Measurements from ENCODE around the gene PDE6A.

PDE6A gene

GRCh38 chr5:149836451-149837139, 108.0 kb downstream of the PDE6A start:
- no peak for DNase-seq (ENCODE audit: low read depth)

- DNase-seq (ENCODE audit: low read depth): peak; percentile 76
Observed at GRCh38 chr5:149834246-149834855, 110.2 kb downstream of the PDE6A start.

- DNase-seq (ENCODE audit: low read depth): no peak
Observed at GRCh38 chr5:149833116-149833827, 111.3 kb downstream of the PDE6A start.

- no peak for DNase-seq (ENCODE audit: low read depth)
Observed at GRCh38 chr5:149832636-149833035, 112.0 kb downstream of the PDE6A start.

- DNase-seq (ENCODE audit: low read depth): no peak
Observed at GRCh38 chr5:149831492-149831891, 113.1 kb downstream of the PDE6A start.

GRCh38 chr5:149830579-149830978, 114.0 kb downstream of the PDE6A start:
- no peak for DNase-seq (ENCODE audit: low read depth)

GRCh38 chr5:149829954-149830353, 114.6 kb downstream of the PDE6A start:
- no peak for DNase-seq (ENCODE audit: low read depth)

GRCh38 chr5:149828161-149829011, 116.2 kb downstream of the PDE6A start:
- peak; percentile 85 for DNase-seq (ENCODE audit: low read depth)

GRCh38 chr5:149827546-149827945, 117.0 kb downstream of the PDE6A start:
- no peak for DNase-seq (ENCODE audit: low read depth)

GRCh38 chr5:149827086-149827485, 117.5 kb downstream of the PDE6A start:
- no peak for DNase-seq (ENCODE audit: low read depth)

GRCh38 chr5:149826574-149826973, 118.0 kb downstream of the PDE6A start:
- no peak for DNase-seq (ENCODE audit: low read depth)

- DNase-seq (ENCODE audit: low read depth): no peak
Observed at GRCh38 chr5:149824846-149825245, 119.7 kb downstream of the PDE6A start.

- DNase-seq (ENCODE audit: low read depth): no peak
Observed at GRCh38 chr5:149824120-149824519, 120.5 kb downstream of the PDE6A start.

- DNase-seq (ENCODE audit: low read depth): no peak
Observed at GRCh38 chr5:149823375-149823774, 121.2 kb downstream of the PDE6A start.

GRCh38 chr5:149822301-149822700, 122.3 kb downstream of the PDE6A start:
- DNase-seq (ENCODE audit: low read depth): no peak

- no peak for DNase-seq (ENCODE audit: low read depth)
Observed at GRCh38 chr5:149820536-149821510, 123.8 kb downstream of the PDE6A start.

- no peak for DNase-seq (ENCODE audit: low read depth)
Observed at GRCh38 chr5:149820012-149820411, 124.6 kb downstream of the PDE6A start.

- no peak for DNase-seq (ENCODE audit: low read depth)
Observed at GRCh38 chr5:149818116-149818515, 126.5 kb downstream of the PDE6A start.

- no peak for DNase-seq (ENCODE audit: low read depth)
Observed at GRCh38 chr5:149817539-149818060, 127.0 kb downstream of the PDE6A start.

GRCh38 chr5:149816661-149817060, 127.9 kb downstream of the PDE6A start:
- no peak for DNase-seq (ENCODE audit: low read depth)

GRCh38 chr5:149811453-149811852, 133.1 kb downstream of the PDE6A start:
- DNase-seq (ENCODE audit: low read depth): no peak
